ENCODE data around the gene PIM1.
A peak's percentile ranks its signal among the peaks of the same experiment; 100 is the strongest.

Gene PIM1

DNA sequence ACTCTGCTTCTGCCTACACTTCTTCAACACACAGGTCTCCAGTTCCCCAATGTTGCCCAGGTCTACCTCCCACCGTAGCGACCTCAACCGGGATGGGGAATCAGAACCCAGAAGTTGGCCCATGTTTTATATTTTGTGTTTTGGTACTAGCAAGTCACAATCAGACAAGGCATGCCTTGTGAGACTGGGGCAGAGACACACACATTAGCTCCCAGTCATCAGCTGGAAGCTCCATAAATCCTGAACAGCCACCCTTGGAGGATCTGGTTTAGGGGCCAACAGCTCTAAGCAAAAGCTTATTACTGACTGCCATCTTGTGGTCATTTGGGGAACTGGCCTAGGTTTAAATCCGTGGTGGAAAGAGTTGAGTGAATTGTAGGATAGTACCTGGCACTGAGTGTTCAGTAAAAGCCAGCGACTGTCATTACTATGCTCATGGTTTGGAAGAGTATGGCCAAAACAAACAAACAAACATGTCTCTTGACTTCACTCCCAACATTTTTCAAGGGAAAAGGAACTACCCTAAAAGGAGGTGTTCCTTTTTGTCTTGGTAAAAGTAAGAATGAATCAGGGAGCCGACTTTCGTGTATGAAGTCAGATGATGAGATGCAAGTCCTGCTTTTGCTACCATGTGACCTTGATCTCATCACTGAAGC lies 40.5 kb downstream of the PIM1 start:
- Mint-ChIP-seq H3K27ac (no peak overlapping the region), H3K27me3 (no peaks in the 10 kb centered on the region), H3K9me3 (no peaks in the 10 kb centered on the region), H3K36me3 (no peaks in the 10 kb centered on the region), H3K4me1 (peaks cover 11% of the 10 kb centered on the region), H3K4me3 (no peak overlapping the region)
- peak; percentile 80 for ATAC-seq

DNA sequence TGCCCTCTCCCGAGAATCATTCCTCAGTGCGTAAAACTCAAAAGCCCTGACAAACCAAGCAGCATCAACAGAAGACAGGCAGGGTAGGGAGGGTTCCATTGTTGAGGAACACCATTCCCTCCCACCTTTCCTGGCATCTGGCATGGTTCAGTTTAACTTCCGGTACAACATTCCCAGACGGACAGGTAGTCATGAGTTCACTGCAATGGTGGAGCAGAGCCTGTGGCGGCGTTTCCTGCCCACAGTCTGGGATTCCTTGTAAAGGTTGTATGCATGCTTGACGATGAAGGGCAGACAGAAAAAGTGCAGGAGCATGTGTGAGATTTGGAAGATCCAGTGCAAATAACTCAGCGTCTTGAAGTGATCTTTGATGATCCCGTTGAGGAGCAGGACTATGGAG lies 42.3 kb downstream of the PIM1 start:
- no peak for ATAC-seq
- Mint-ChIP-seq H3K9me3 (no peaks in the 10 kb centered on the region), H3K4me3 (no peak overlapping the region), H3K27me3 (no peaks in the 10 kb centered on the region), H3K36me3 (no peaks in the 10 kb centered on the region), H3K4me1 (peaks cover 11% of the 10 kb centered on the region), H3K27ac (no peak overlapping the region)

DNA sequence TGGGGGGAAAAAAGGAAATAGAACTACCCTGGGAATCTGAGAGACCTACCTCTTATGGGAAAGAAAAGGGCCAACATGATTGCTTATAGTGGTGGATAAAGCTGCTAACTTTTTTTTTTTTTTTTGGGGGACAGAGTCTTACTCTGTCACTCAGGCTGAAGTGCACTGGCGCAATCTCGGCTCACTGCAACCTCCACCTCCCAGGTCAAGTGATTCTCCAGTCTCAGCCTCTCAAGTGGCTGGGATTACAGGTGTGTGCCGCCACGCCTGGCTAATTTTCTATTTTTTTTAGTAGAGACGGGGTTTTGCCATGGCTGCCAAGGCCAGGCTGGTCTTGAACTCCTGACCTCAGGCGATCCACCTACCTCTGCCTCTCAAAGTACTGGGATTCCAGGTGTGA lies 48.1 kb downstream of the PIM1 start:
- no peak for ATAC-seq
- H3K27me3 Mint-ChIP-seq: no peaks in the 10 kb centered on the region
- no peak overlapping the region for H3K27ac Mint-ChIP-seq
- no peaks in the 10 kb centered on the region for H3K9me3 Mint-ChIP-seq
- H3K4me1 Mint-ChIP-seq: peaks cover 11% of the 10 kb centered on the region
- H3K4me3 Mint-ChIP-seq: no peak overlapping the region
- no peaks in the 10 kb centered on the region for H3K36me3 Mint-ChIP-seq

DNA sequence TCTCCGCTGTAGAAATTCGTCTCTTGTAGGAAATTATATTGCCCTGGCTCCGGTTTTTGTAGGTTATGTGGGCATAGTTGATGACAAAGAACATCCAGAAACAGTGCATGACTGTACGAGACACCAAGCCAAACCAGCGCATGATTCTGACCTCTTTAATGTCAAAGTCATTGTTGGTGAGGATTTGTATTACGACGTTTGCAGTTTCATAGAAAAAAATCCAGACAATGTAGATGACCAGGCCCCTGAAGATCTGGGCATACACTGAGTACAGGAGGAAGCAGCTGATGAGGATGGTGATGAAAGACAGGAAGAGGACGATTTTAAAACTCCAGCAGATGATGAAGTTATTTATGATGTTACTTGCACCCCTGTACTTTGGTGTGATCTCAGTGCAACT lies 48.6 kb downstream of the PIM1 start:
- peaks cover 13% of the 10 kb centered on the region for H3K4me1 Mint-ChIP-seq
- H3K36me3 Mint-ChIP-seq: no peaks in the 10 kb centered on the region
- no peaks in the 10 kb centered on the region for H3K9me3 Mint-ChIP-seq
- no peak overlapping the region for H3K27ac Mint-ChIP-seq
- ATAC-seq: no peak
- no peak overlapping the region for H3K4me3 Mint-ChIP-seq
- no peaks in the 10 kb centered on the region for H3K27me3 Mint-ChIP-seq

DNA sequence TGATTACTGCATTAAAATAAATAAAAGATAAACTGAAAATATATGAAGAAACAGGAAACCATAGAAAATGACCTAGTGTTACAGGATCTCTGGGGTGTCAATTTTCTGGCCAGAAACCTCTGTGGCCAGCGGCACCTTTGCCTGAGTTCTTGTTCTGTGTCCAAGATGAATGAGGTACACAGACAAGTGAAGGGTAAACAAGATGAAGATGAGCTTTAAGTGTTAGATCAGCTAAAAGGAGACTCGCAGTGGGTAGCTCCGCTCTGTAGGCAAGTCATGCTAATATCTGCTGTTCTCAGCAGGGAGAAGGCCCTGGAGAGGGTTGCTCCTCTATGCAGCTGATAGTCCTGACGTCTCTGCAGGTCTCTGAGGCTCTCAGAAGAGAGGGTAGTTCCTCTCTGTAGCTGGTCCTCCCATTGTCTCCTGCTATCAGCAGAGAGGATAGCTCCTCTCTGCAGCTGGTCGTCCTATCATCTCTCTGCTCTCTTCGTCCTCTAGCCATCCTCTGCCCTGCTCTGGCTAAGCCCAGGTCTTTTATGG lies 51.7 kb downstream of the PIM1 start:
- H3K36me3 Mint-ChIP-seq: no peaks in the 10 kb centered on the region
- H3K27ac Mint-ChIP-seq: no peak overlapping the region
- H3K4me1 Mint-ChIP-seq: peaks cover 13% of the 10 kb centered on the region
- H3K4me3 Mint-ChIP-seq: peak overlapping the region; percentile 78
- no peaks in the 10 kb centered on the region for H3K27me3 Mint-ChIP-seq
- H3K9me3 Mint-ChIP-seq: no peaks in the 10 kb centered on the region
- ATAC-seq: no peak

DNA sequence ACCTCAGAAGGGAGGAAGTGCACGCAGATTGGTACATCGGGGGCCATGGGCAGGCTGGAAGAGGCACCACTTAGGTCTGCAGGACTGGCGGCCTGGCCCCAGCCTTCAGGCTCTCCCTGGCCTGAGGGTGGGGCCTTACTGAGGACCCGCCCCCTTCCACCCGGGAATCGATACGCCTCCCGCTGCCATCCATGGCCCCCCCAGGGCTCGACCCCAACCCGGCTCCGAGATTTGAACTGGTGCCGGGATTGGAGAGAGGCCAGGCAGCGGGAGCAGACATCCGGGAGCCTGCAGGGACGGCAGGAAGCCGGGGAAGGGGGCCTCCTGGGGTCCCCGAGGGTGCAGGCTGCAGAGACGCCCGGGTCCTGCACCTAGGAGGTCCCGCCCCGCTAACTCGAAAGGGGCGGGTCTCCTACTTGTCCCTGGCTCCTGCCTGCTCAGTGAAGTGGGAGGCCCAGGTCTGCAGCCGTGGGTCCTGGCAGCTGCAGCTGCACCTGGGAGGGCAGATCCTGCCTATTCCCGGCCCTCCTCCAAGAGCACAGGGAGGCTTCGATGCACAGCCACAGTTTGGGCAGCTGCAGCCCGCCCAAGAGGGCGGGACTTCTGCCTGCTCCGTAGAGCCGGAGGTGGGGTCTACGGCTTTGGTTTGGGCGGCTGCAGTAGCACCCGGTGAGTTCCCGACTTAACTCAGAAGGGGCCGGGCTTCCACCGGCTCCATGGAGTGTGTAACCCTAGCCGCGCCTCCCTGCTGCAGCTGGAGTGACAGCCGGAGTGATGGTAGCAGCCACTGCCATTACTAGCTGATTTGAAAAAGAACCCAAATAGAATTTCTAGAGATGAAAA lies 52.4 kb downstream of the PIM1 start:
- ATAC-seq: peak; percentile 95
- H3K4me3 Mint-ChIP-seq: peak overlapping the region; percentile 78
- H3K4me1 Mint-ChIP-seq: peaks cover 13% of the 10 kb centered on the region
- no peak overlapping the region for H3K27ac Mint-ChIP-seq
- H3K27me3 Mint-ChIP-seq: no peaks in the 10 kb centered on the region
- no peaks in the 10 kb centered on the region for H3K36me3 Mint-ChIP-seq
- H3K9me3 Mint-ChIP-seq: no peaks in the 10 kb centered on the region

DNA sequence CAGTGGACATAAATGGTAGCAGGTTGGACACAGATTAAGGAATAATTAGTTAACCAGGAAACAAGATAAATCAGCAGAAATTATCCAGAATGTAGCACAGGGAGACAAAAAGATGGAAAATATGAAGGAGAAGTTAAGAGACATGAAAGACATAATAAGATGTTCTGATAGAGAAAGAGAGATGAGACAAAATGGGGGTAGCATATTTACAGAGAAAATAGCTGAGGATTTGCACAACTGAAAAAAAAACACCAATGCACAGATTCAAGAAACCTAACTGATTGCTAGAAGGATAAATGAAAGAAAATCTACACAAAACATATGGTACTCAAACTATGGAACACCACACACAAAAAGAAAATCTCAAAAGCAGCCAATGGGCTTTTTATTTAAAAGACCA lies 53.0 kb downstream of the PIM1 start:
- no peak for ATAC-seq
- H3K4me1 Mint-ChIP-seq: peaks cover 13% of the 10 kb centered on the region
- no peaks in the 10 kb centered on the region for H3K27me3 Mint-ChIP-seq
- H3K27ac Mint-ChIP-seq: no peak overlapping the region
- H3K4me3 Mint-ChIP-seq: peak overlapping the region; percentile 78
- no peaks in the 10 kb centered on the region for H3K9me3 Mint-ChIP-seq
- H3K36me3 Mint-ChIP-seq: no peaks in the 10 kb centered on the region
